NK-92 (cell line): ENCODE data around the gene FBLN1.
"Not testable (repeated sequence)": the region's sequence is repeated elsewhere in the genome, so short reads cannot be mapped to it uniquely, and the experiment has no call there.

Experiments
- DNase-seq: peaks from one replicate; lab custom pipeline; 2025; ENCODE audit not compliant: unreplicated experiment; lab: John Stamatoyannopoulos, UW

FBLN1 gene

GRCh38 chr22:45475851-45476514 lies 26.7 kb upstream of the FBLN1 start:
- DNase-seq, result no peak

- DNase-seq, result no peak
Measured at GRCh38 chr22:45476814-45477213, 25.9 kb upstream of the FBLN1 start.

- DNase-seq, result no peak
Measured at GRCh38 chr22:45477366-45478107, 25.1 kb upstream of the FBLN1 start.

- DNase-seq, result no peak
Measured at GRCh38 chr22:45478108-45478771, 24.4 kb upstream of the FBLN1 start.

- DNase-seq, result no peak
Measured at GRCh38 chr22:45480717-45481116, 22.0 kb upstream of the FBLN1 start.

- no peak for DNase-seq
Measured at GRCh38 chr22:45481661-45482060, 21.0 kb upstream of the FBLN1 start.

- no peak for DNase-seq
Measured at GRCh38 chr22:45482169-45482568, 20.5 kb upstream of the FBLN1 start.

- no peak for DNase-seq
Measured at GRCh38 chr22:45483319-45483718, 19.4 kb upstream of the FBLN1 start.

- DNase-seq, result no peak
Measured at GRCh38 chr22:45483918-45484499, 18.7 kb upstream of the FBLN1 start.

- DNase-seq, result no peak
Measured at GRCh38 chr22:45484742-45485141, 17.9 kb upstream of the FBLN1 start.

- no peak for DNase-seq
Measured at GRCh38 chr22:45485261-45485660, 17.4 kb upstream of the FBLN1 start.

GRCh38 chr22:45488764-45489370 lies 13.8 kb upstream of the FBLN1 start:
- DNase-seq, result no peak

- DNase-seq, result no peak
Measured at GRCh38 chr22:45490836-45491235, 11.8 kb upstream of the FBLN1 start.

- no peak for DNase-seq
Measured at GRCh38 chr22:45491841-45492240, 10.8 kb upstream of the FBLN1 start.

GRCh38 chr22:45493286-45493771 lies 9.4 kb upstream of the FBLN1 start:
- DNase-seq, result no peak

GRCh38 chr22:45494306-45494705 lies 8.4 kb upstream of the FBLN1 start:
- DNase-seq, result not testable (repeated sequence)

- not testable (repeated sequence) for DNase-seq
Measured at GRCh38 chr22:45495616-45496015, 7.1 kb upstream of the FBLN1 start.

GRCh38 chr22:45496451-45496941 lies 6.2 kb upstream of the FBLN1 start:
- no peak for DNase-seq

- no peak for DNase-seq
Measured at GRCh38 chr22:45497351-45498145, 5.1 kb upstream of the FBLN1 start.

- no peak for DNase-seq
Measured at GRCh38 chr22:45499746-45500145, 2.9 kb upstream of the FBLN1 start.
